H9 (cell line): ENCODE measurements around the gene ZNF212. TPM values are rescaled to one million over a fixed set of nuclear protein-coding genes. Genes with fewer than 3 reads are reported as not detected.

ENCODE experiments used
- DNase-seq: peaks from one replicate; pipeline ENCODE4 v3.0.0-alpha.2; 2017
- H2AFZ ChIP-seq: one replicate; pipeline ENCODE4 v1.6.1; 2013; ENCODE audit warnings: mild to moderate bottlenecking, low read length, control low read depth, moderate library complexity
- H2AK5ac ChIP-seq: 2 replicates; pipeline ENCODE4 v1.6.1; 2013; ENCODE audit warnings: low read length, control low read depth, mixed read lengths; ENCODE audit not compliant: insufficient read length
- H2BK120ac ChIP-seq: one replicate; pipeline ENCODE4 v1.6.1; 2013; ENCODE audit warnings: low read depth, mild to moderate bottlenecking, low read length, control low read depth, inconsistent platforms; ENCODE audit not compliant: poor library complexity, severe bottlenecking
- H2BK12ac ChIP-seq: 2 replicates; pipeline ENCODE4 v1.6.1; 2013; ENCODE audit warnings: low read length, control low read depth, mixed read lengths, low read depth; ENCODE audit not compliant: insufficient read length
- H2BK15ac ChIP-seq: 2 replicates; pipeline ENCODE4 v1.6.1; 2013; ENCODE audit warnings: low read depth, low read length, control low read depth
- H2BK20ac ChIP-seq: one replicate; pipeline ENCODE4 v1.6.1; 2013; ENCODE audit warnings: low read depth, mild to moderate bottlenecking, low read length, control low read depth, inconsistent platforms; ENCODE audit not compliant: poor library complexity, severe bottlenecking
- H2BK5ac ChIP-seq: 2 replicates; pipeline ENCODE4 v1.6.1; 2013; ENCODE audit warnings: low read length, control low read depth, mixed read lengths; ENCODE audit not compliant: insufficient read length
- H3K14ac ChIP-seq: 2 replicates; pipeline ENCODE4 v1.6.1; 2013; ENCODE audit warnings: low read length, control low read depth; ENCODE audit not compliant: insufficient read depth
- H3K18ac ChIP-seq: 2 replicates; pipeline ENCODE4 v1.6.1; 2013; ENCODE audit warnings: low read depth, mild to moderate bottlenecking, mixed read lengths, low read length, control low read depth; ENCODE audit not compliant: insufficient read length
- H3K23ac ChIP-seq: 2 replicates; pipeline ENCODE4 v1.6.1; 2013; ENCODE audit warnings: low read length, control low read depth, mixed read lengths, low read depth; ENCODE audit not compliant: insufficient read length
- H3K23me2 ChIP-seq: 2 replicates; pipeline ENCODE4 v1.6.1; 2013; ENCODE audit warnings: low read depth, mild to moderate bottlenecking, mixed read lengths, low read length, control low read depth; ENCODE audit not compliant: insufficient read length, poor library complexity, severe bottlenecking
- H3K27ac ChIP-seq: 2 replicates; pipeline ENCODE4 v1.5.1; 2013; ENCODE audit warnings: low read length, control low read depth, mixed read lengths, low read depth; ENCODE audit not compliant: insufficient read length
- H3K27me3 ChIP-seq: 2 replicates; pipeline ENCODE4 v1.6.1; 2013; ENCODE audit warnings: low read length, control low read depth, inconsistent platforms; ENCODE audit not compliant: insufficient read depth
- H3K4ac ChIP-seq: 2 replicates; pipeline ENCODE4 v1.6.1; 2013; ENCODE audit warnings: low read depth, mild to moderate bottlenecking, control low read depth, inconsistent platforms, low read length, moderate library complexity
- H3K4me1 ChIP-seq: 2 replicates; pipeline ENCODE4 v1.6.1; 2013; ENCODE audit warnings: low read length, control low read depth, inconsistent platforms; ENCODE audit not compliant: insufficient read depth
- H3K4me2 ChIP-seq: 2 replicates; pipeline ENCODE4 v1.6.1; 2013; ENCODE audit warnings: low read length, control low read depth, mixed read lengths; ENCODE audit not compliant: insufficient read length, insufficient read depth
- H3K56ac ChIP-seq: 2 replicates; pipeline ENCODE4 v1.6.1; 2013; ENCODE audit warnings: low read depth, mild to moderate bottlenecking, mixed read lengths, low read length, control low read depth; ENCODE audit not compliant: insufficient read length
- H3K79me1 ChIP-seq: 2 replicates; pipeline ENCODE4 v1.6.1; 2013; ENCODE audit warnings: low read depth, mild to moderate bottlenecking, moderate library complexity, low read length, control low read depth, inconsistent platforms; ENCODE audit not compliant: insufficient read depth, poor library complexity, severe bottlenecking
- H3K79me2 ChIP-seq: 2 replicates; pipeline ENCODE4 v1.6.1; 2013; ENCODE audit warnings: low read length, control low read depth, inconsistent platforms; ENCODE audit not compliant: insufficient read depth
- H3K9ac ChIP-seq: 2 replicates; pipeline ENCODE4 v1.6.1; 2013; ENCODE audit warnings: low read length, control low read depth, mixed read lengths; ENCODE audit not compliant: insufficient read length; ENCODE audit errors: extremely low read depth
- H3K9me3 ChIP-seq: one replicate; pipeline ENCODE4 v1.6.1; 2013; ENCODE audit warnings: low read depth, low read length, inconsistent platforms; ENCODE audit not compliant: control insufficient read depth
- H3T11ph ChIP-seq: one replicate; pipeline ENCODE4 v1.6.1; 2013; ENCODE audit warnings: mild to moderate bottlenecking, low read length, control low read depth, inconsistent platforms
- H4K20me1 ChIP-seq: one replicate; pipeline ENCODE4 v1.6.1; 2013; ENCODE audit not compliant: control insufficient read depth, insufficient read length, insufficient read depth
- H4K5ac ChIP-seq: 2 replicates; pipeline ENCODE4 v1.6.1; 2013; ENCODE audit warnings: low read depth, mild to moderate bottlenecking, mixed read lengths, low read length, control low read depth; ENCODE audit not compliant: insufficient read length
- H4K8ac ChIP-seq: replicated peaks from 2 replicates; pipeline ENCODE4 v1.6.1; 2013; ENCODE audit warnings: low read length, control low read depth, mixed read lengths, low read depth; ENCODE audit not compliant: insufficient read length
- H4K91ac ChIP-seq: 2 replicates; pipeline ENCODE4 v1.6.1; 2013; ENCODE audit warnings: low read depth, mild to moderate bottlenecking, moderate library complexity, mixed read lengths, low read length, control low read depth; ENCODE audit not compliant: insufficient read length
- H3K27ac Mint-ChIP-seq, 3 experiments: 2 replicates in 2 of 3; 3 replicates in 1 of 3; pipeline ENCODE4 v1.8.0; 2020 to 2021; ENCODE audit warnings: mixed read lengths in 3 of 3, mild to moderate bottlenecking in 1 of 3, moderate library complexity in 1 of 3
- H3K27me3 Mint-ChIP-seq: 2 replicates; pipeline ENCODE4 v1.8.0; 2021; ENCODE audit warnings: low read depth, mild to moderate bottlenecking, moderate library complexity, mixed read lengths
- H3K36me3 Mint-ChIP-seq, 3 experiments: 2 replicates in 2 of 3; 3 replicates in 1 of 3; pipeline ENCODE4 v1.8.0; 2020 to 2021; ENCODE audit warnings: low read depth in 3 of 3, mixed read lengths in 3 of 3; ENCODE audit not compliant: insufficient read depth in 1 of 3
- H3K4me1 Mint-ChIP-seq, 2 experiments: 2 replicates each; pipeline ENCODE4 v1.8.0; 2020; ENCODE audit warnings: mixed read lengths in 2 of 2
- H3K4me3 Mint-ChIP-seq, 2 experiments: 2 replicates in 1 of 2; 3 replicates in 1 of 2; pipeline ENCODE4 v1.8.0; 2020 to 2021; ENCODE audit warnings: mild to moderate bottlenecking in 2 of 2, mixed read lengths in 2 of 2, moderate library complexity in 1 of 2
- H3K9me3 Mint-ChIP-seq, 2 experiments: 2 replicates in 1 of 2; 3 replicates in 1 of 2; pipeline ENCODE4 v1.8.0; 2020; ENCODE audit warnings: mild to moderate bottlenecking in 2 of 2, mixed read lengths in 2 of 2, moderate library complexity in 1 of 2
- CTCF ChIP-seq: fragments of 200-600 bp; sonication (generic); conservative IDR thresholded peaks from 3 replicates; pipeline ENCODE4 v1.8.0; 2021; ENCODE audit warnings: antibody characterized with exemption, mild to moderate bottlenecking
- WGBS: extraction: QIAGEN DNeasy Blood & Tissue Kit; methylation state at CpG from one replicate; pipeline ENCODE4 v1.1.7; 2013; ENCODE audit warnings: missing lambda C conversion rate, low lambda C conversion rate, mixed read lengths; ENCODE audit not compliant: insufficient read length; ENCODE audit errors: extremely low coverage; 5-methylcytosine and 5-hydroxymethylcytosine counted together
- total RNA-seq: library from RNA; stranded (reverse); gene quantifications from 2 replicates; pipeline ENCODE4 v1.2.1, GENCODE V29; 2021

ZNF212 gene
- total RNA-seq, 1 experiment from 2014 or later: 21.1 TPM

- no peak overlapping the region for H2BK120ac ChIP-seq
- H3K79me1 ChIP-seq: no peaks in the 10 kb centered on the region
- H3K27ac Mint-ChIP-seq: peak overlapping the region in 2 of 3 experiments; percentile 37 to 42; a peak in 4 of 7 replicates
- H3K27me3 Mint-ChIP-seq: no peaks in the 10 kb centered on the region
- no peaks in the 10 kb centered on the region for H4K20me1 ChIP-seq
- WGBS: no CpG with 5 or more reads among the region's 6 CpGs
- no peak for DNase-seq
- H3K9me3 Mint-ChIP-seq: no peaks in the 10 kb centered on the region
- H2BK15ac ChIP-seq: no peak overlapping the region
- H3K4me1 ChIP-seq: no peaks in the 10 kb centered on the region
- H3K4me2 ChIP-seq: no peak overlapping the region
- no peak overlapping the region for H4K8ac ChIP-seq
- H3K27ac ChIP-seq: no peak overlapping the region
- no peak overlapping the region for H2BK12ac ChIP-seq
- no peak overlapping the region for H3K4me3 Mint-ChIP-seq
- H4K5ac ChIP-seq: no peak overlapping the region
- H3K9ac ChIP-seq: no peak overlapping the region
- H3K79me2 ChIP-seq: no peaks in the 10 kb centered on the region; the same call in 1 of the 2 replicates
- H3K36me3 Mint-ChIP-seq: peaks cover 45 to 94% (median 81%) of the 10 kb centered on the region in 3 experiments
- TF ChIP-seq CTCF: no peak
- H3K14ac ChIP-seq: no peak overlapping the region
- H3K56ac ChIP-seq: no peak overlapping the region
- no peak overlapping the region for H2AK5ac ChIP-seq
- H3K27me3 ChIP-seq: no peaks in the 10 kb centered on the region
- no peak overlapping the region for H3T11ph ChIP-seq
- peaks cover 18 to 19% of the 10 kb centered on the region in 2 experiments for H3K4me1 Mint-ChIP-seq
- H3K23me2 ChIP-seq: no peaks in the 10 kb centered on the region
- H3K9me3 ChIP-seq: no peaks in the 10 kb centered on the region
- H2BK5ac ChIP-seq: no peak overlapping the region
- H4K91ac ChIP-seq: no peak overlapping the region
- H2BK20ac ChIP-seq: no peak overlapping the region
- no peak overlapping the region for H3K23ac ChIP-seq
- no peak overlapping the region for H2AFZ ChIP-seq
- H3K4ac ChIP-seq: no peak overlapping the region
- no peak overlapping the region for H3K18ac ChIP-seq
These were observed 21.9 kb upstream of the ZNF212 start for GRCh38 chr7:149217570-149217969.
